HG03045 (cell line): ENCODE data around the gene SULF2.

Source experiments
- ATAC-seq: cut with Tn5 transposase; IDR thresholded peaks from one replicate; pipeline ENCODE4 v1.9.1; 2021; ENCODE audit warnings: mild to moderate bottlenecking, moderate library complexity; ENCODE audit not compliant: unreplicated experiment

Gene SULF2

DNA sequence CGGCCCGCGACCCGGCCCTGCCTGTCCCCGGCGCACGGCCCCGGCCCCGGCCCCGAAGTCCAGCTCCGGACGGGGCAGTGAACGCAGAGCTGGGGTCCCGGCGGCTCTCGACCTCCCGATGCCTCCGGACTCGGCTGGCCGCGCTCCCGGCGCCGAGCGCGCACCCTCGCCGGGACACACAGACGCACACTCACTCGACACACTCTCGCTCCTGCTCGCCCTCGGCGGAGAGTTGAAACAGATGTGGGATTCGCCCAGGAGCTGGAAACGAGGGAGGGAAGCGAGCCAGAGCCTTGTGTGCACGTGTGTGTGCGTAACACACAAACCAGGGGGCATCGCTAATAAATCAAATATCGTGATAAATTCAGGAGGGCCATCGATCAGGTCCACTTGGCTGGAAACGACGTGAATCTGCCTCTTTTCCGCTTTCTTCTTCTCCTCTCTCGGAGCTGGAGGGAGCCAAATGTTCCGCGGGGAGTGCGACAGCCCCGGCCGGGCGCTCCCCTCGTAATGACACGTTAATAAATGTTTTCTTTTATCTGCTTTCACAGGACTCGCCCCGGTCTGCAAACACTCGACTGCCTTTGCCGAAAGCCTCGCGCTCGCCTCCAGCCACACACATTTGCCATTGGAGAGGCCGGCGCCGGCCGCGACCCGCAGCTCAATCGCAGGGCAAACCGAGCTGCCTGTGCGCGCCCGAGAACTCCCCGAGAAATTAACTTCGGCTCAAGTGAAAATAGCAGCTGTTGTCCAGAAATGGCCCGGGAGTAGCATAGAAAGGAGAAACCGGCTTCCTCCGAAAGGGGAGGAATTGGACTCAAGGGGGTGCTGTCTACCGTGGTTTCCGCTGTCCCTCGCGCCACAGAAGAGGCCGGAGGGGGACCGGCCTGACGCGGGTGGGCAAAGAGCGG, 828 bp upstream of the SULF2 start:
- ATAC-seq: no peak

- no peak for ATAC-seq
These were observed 526 bp downstream of the SULF2 start for GRCh38 chr20:47784599-47785310.

- no peak for ATAC-seq
These were observed 1.3 kb downstream of the SULF2 start for GRCh38 chr20:47783828-47784598.

GRCh38 chr20:47782920-47783552, 2.2 kb downstream of the SULF2 start:
- no peak for ATAC-seq

DNA sequence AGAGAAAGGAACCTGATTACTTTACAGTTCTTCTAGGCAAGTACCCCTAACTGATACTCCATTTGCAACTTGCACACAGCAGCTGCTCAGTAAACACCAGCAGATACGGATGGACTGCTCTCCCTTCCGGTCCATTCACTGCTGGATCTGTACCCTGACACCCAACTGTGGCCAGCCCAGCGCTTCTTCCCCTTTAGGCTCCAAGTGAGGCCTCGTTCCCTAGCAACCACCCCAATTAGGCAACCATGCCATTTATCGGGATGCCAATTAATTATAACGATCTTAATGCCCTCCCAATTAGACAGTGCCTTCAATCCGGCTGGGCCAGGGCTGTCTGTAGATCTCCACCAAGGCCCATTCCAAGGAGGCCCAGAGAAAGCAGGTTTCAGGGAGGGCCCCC, 3.2 kb downstream of the SULF2 start:
- no peak for ATAC-seq

GRCh38 chr20:47781632-47782031, 3.6 kb downstream of the SULF2 start:
- no peak for ATAC-seq

- ATAC-seq: no peak
These were observed 4.4 kb downstream of the SULF2 start for GRCh38 chr20:47780720-47781389.

DNA sequence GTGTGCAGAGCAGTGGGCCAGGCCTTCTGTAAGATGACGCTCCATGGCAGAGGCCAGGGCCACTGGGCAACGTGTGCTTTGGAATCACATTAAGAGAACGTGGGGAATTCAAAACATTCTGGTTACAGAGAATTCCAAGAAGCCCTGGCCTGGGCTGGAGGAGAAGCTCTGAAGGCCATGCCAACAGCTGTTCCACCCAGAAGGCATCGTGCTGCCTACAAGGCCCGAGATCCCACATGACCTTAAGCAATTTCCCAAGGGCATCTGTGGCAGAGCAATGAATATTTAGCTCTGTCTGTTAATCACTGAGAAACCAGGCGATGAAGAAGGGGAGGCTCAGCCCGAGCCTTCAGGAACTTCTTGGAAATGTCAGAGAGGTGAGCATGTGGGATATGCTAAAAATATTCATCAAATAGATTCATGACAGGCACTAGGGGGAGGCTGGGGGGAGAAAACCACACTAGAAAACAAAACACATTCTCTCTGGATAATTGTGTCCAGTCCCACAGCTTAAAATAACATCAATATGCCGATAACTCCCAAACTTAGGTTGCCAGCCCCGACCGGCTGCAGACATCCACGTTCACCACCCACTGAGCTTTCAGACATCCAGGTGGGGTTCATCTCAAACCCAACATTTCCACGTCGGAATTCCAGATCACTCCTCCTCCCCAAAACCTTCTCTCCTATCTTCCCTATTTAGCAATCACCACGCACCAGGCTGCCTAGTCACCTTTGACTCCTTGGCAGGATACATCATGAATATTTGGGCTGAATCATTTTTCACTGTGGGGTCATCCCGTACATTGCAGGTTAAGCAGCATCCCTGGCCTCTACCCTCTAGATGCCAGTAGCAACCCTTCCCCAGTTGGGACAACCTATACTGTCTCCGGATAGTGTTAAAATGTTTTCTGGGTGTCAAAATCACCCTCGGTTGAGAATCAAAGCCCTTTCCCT, 6.6 kb downstream of the SULF2 start:
- no peak for ATAC-seq

DNA sequence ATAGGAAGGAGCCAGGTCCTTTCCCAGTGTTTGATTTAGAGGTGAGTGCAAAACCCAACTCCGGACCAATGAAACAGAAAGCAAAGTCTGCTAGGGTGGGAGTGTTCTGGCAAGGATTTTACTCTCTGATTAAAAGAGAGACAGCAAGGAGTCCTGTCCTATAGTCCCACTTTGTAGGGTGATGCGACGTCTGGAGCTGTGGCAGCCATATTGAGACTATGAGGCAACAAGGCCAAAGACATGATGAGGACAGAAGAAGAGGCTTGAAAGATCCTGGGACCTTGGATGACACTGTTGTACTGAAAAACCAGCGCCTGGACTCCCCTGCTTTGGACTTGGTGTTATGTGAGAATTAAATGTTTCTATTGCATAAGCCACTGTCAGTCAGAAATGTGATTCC, 8.1 kb downstream of the SULF2 start:
- no peak for ATAC-seq

- no peak for ATAC-seq
These were observed 8.6 kb downstream of the SULF2 start for GRCh38 chr20:47776639-47777038.

DNA sequence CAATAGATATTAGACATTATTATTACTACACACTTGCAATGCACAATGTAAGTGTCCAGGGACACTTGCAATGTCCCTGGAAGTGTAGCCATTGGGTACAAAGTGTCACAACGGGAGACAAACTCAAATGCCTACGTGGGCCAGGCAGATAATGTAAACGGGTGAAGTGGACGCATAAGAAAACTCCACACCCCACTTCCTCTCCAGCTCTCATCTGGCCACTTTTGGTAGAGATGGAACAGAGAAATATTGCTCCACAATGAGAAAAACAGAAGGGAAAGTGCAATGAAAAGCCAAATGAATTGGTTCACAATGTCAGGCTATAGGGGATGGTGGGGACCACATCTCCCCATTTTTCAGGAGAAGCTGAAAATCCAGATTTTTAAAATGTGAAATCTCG, 9.4 kb downstream of the SULF2 start:
- ATAC-seq: no peak

GRCh38 chr20:47775039-47775438, 10.2 kb downstream of the SULF2 start:
- no peak for ATAC-seq

- no peak for ATAC-seq
These were observed 11.0 kb downstream of the SULF2 start for GRCh38 chr20:47774131-47774777.

DNA sequence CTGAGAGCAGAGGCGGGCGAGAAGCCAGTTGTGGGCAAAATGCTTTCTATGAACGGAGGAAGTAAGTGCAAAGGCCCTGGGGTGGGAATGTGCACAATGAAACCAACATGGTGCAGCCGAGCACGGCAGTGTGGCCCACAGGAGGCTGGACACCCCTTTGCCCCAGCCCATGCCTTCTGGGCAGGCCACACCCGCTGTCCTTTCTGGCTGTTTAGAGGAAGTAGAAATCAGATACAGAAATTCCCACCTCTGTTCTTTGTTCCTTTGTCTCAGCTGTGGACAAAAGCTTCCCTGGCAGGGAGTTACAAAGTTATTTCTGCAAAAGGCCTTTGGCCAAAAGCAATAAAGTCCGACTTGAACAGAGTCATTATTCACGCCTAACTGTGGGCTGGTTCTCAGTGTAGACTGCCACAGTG, 11.9 kb downstream of the SULF2 start:
- no peak for ATAC-seq

DNA sequence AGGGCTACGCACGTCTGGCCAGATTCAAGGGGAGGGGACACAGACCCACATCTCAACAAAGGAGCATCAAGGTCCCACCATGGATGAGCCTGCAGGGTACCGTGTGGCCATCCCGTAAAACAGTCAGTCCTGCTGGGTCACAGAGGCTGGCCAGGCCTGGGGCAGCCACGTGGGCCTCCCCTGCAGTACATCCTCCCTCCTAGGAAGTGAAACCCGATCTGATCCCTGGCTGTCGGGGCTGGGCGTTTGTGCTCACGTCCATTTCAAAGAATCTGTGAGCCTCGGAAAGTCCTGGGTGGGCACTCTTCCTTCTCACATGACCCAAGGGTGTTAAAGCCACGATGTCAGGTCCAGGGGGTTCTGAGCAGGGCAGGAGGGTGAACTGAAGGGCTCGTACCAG, 14.3 kb downstream of the SULF2 start:
- no peak for ATAC-seq

GRCh38 chr20:47768016-47768824, 17.1 kb downstream of the SULF2 start:
- ATAC-seq: no peak

DNA sequence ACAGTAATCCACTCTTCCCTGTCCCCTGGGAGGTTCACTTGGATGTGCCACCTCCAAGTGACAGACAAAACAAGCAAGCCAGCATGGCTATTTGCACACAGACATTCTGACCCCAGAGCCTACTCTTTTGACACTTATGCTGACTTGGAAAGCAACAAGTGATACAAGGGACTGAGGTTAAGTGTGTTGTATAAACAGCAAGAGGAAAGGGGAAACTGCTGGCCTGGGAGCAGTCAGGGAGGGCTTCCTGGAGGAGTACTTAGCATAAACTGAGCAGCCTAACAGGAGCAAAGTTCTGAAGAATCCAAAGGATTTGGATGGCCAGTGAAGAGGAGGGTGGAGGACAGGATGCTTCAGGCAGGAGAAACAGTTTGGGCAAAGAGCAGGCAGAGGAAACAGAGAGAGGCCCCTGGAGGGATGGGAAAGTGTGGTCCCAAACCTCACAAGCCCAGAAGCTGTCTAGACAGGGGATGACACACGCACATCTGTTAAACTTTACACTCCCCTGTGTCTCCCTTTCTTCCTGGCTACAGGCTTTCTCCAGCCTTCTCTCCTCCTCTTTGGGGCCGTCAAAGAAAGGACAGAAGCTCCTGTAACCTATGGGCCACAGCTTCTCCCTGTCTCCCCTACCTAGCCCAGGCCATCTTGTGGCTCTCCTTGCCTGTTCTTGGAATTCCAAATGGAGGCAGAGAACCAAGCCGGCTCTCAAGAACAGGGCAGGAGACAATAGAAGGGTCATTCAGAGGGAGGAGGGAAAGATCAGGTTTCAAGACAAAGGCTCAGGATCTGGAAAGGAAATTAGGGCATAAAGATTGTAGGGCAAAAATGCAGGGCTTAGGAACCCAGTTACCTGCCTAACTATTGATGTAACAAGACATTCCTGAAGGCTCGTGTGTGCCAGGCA, 19.3 kb downstream of the SULF2 start:
- ATAC-seq: no peak
